Uterus (tissue), 4 donors: ENCODE measurements around the gene POLD1. TPM values are rescaled to one million over a fixed set of nuclear protein-coding genes. Genes with fewer than 3 reads are reported as not detected.

Source experiments
- DNase-seq, 2 donors: peaks; one replicate each; pipeline ENCODE4 v3.0.0-alpha.2; 2019 to 2020
- H3K27ac ChIP-seq, 2 donors: fragments of 200-600 bp; sonication (generic); 1 replicate in 1 of 2; 2 replicates in 1 of 2; pipeline ENCODE4 v1.5.1; 2016 to 2018
- H3K27me3 ChIP-seq, 2 donors: fragments of 200-600 bp; sonication (generic); one replicate each; pipeline ENCODE4 v1.5.1; 2018 to 2019; ENCODE audit warnings: control low read depth in 1 of 2
- H3K36me3 ChIP-seq, 2 donors: fragments of 200-600 bp; sonication (generic); one replicate each; pipeline ENCODE4 v1.5.1; 2019; ENCODE audit warnings: control low read depth in 1 of 2
- H3K4me1 ChIP-seq, 2 donors: fragments of 200-600 bp; sonication (generic); one replicate each; pipeline ENCODE4 v1.5.1; 2018 to 2019; ENCODE audit warnings: control low read depth in 1 of 2
- H3K4me3 ChIP-seq, 2 donors: fragments of 200-600 bp; sonication (generic); 1 replicate in 1 of 2; 2 replicates in 1 of 2; pipeline ENCODE4 v1.5.1; 2018 to 2019; ENCODE audit warnings: mild to moderate bottlenecking in 1 of 2
- H3K9me3 ChIP-seq, 2 donors: fragments of 200-600 bp; sonication (generic); one replicate each; pipeline ENCODE4 v1.5.1; 2019; ENCODE audit warnings: control low read depth in 1 of 2
- POLR2A ChIP-seq, 2 donors: fragments of 450-650 bp; IDR thresholded peaks; one replicate each; pipeline ENCODE4 v1.6.1; 2016; ENCODE audit warnings: antibody characterized with exemption in 2 of 2, mild to moderate bottlenecking in 1 of 2, moderate library complexity in 1 of 2
- intact Hi-C: fragments of 100-400 bp; cut with DNase I; formaldehyde crosslinking; loops from one replicate; pipeline ENCODE4 v1.15.1; 2023; ENCODE audit warnings: low total_unique reads
- total RNA-seq, 4 donors: library from RNA; depleted of rRNA in 3 of 4; stranded (reverse); fragments of >200 nt in 3 of 4; gene quantifications; one replicate each; pipeline versions ENCODE4 v1.1.0 to v1.2.4, GENCODE V29; 2014 to 2023
- TF ChIP-seq, protein P1 (sequence below), 4 experiments: fragments of 200-600 bp in 2 of 4; fragments of 450-650 bp in 2 of 4; sonication (generic) in 2 of 4; IDR thresholded peaks; one replicate each; pipeline ENCODE4 v1.5.1; 2016 to 2019; ENCODE audit warnings: antibody characterized with exemption in 4 of 4, mild to moderate bottlenecking in 2 of 4, moderate library complexity in 1 of 4
- donor health status: DM: yes; HTN: yes; CAD: no.

Gene POLD1
- total RNA-seq, 4 donors from 2014 or later: 10.6 to 47.9 (median 24.0) TPM

DNA sequence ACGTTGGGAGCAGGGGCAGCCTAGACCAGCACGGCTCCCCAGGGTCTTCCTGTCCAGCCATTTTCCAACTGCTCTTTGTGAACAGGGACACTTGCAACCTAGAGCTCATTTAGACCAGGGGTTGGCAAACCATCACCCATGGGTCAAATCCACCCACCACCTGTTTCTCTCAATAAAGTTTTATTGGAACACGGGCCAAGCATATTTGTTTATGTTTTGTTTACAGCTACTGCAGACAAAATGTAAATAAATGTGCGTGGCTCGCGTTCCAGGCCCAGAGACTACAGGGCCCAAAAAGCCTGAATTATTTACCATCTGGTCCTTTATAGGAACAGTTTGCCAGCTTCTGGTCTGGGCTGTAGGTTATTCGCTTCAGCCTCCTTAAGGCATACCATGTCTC, 78.8 kb downstream of the POLD1 start:
- H3K4me1 ChIP-seq: no peaks in the 10 kb centered on the region
- H3K4me3 ChIP-seq: no peak overlapping the region
- peaks cover 0 to 3% of the 10 kb centered on the region in 2 donors for H3K27me3 ChIP-seq
- DNase-seq: no peak
- no peak overlapping the region for H3K27ac ChIP-seq
- no peaks in the 10 kb centered on the region for H3K36me3 ChIP-seq
- TF ChIP-seq POLR2A (IDR thresholded peaks at IDR 0.05): no peak
- TF ChIP-seq, protein P1, sequence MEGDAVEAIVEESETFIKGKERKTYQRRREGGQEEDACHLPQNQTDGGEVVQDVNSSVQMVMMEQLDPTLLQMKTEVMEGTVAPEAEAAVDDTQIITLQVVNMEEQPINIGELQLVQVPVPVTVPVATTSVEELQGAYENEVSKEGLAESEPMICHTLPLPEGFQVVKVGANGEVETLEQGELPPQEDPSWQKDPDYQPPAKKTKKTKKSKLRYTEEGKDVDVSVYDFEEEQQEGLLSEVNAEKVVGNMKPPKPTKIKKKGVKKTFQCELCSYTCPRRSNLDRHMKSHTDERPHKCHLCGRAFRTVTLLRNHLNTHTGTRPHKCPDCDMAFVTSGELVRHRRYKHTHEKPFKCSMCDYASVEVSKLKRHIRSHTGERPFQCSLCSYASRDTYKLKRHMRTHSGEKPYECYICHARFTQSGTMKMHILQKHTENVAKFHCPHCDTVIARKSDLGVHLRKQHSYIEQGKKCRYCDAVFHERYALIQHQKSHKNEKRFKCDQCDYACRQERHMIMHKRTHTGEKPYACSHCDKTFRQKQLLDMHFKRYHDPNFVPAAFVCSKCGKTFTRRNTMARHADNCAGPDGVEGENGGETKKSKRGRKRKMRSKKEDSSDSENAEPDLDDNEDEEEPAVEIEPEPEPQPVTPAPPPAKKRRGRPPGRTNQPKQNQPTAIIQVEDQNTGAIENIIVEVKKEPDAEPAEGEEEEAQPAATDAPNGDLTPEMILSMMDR (IDR thresholded peaks at IDR 0.05): no peak
- intact Hi-C loops: no loop called here
- no peaks in the 10 kb centered on the region for H3K9me3 ChIP-seq

DNA sequence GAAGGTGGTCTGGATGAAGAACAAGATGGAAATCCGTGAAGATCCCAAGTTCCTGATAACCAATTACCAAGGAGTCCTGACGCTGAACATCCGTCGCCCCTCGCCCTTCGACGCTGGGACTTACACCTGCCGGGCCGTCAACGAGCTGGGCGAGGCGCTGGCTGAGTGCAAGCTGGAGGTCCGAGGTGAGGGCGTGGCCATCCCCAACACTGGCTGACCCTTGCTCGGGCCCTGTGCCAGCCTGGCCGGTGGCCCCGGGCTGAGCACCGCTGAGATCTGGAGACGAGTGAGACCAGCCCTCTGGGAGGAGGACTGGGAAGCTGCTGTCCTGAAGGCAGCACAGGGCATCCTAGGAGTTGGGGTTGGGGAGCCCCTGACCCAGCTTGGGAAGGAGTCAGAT, 80.2 kb downstream of the POLD1 start:
- no peak for DNase-seq
- Histone ChIP-seq H3K27ac (no peak overlapping the region), H3K4me1 (no peaks in the 10 kb centered on the region), H3K9me3 (no peaks in the 10 kb centered on the region), H3K4me3 (no peak overlapping the region), H3K27me3 (no peaks in the 10 kb centered on the region), H3K36me3 (no peaks in the 10 kb centered on the region)
- TF ChIP-seq, protein P1 (IDR thresholded peaks at IDR 0.05): no peak
- no peak for TF ChIP-seq POLR2A (IDR thresholded peaks at IDR 0.05)
- intact Hi-C loops: no loop called here

DNA sequence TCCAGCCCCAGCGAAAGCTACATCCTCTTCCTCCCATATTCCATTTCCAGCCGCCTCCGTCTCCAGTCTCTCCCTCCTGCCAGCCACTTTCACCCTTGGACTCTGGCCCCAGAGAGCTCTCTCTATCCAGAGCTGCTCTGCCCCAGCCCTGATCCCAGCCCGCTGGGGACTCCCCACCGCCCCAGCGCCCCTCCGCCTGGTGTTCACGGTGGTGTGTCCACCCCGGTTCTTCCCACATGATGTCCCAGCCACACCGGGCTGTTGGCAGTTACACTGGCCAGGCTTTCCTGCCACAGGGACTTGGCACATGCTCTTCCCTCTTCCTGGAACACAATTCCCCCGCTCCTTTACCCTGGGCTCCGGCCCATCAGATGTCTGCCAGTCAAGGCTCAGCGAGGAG, 80.9 kb downstream of the POLD1 start:
- Histone ChIP-seq H3K27me3 (no peaks in the 10 kb centered on the region), H3K4me1 (no peaks in the 10 kb centered on the region), H3K27ac (no peak overlapping the region), H3K36me3 (no peaks in the 10 kb centered on the region), H3K4me3 (no peak overlapping the region), H3K9me3 (no peaks in the 10 kb centered on the region)
- TF ChIP-seq POLR2A (IDR thresholded peaks at IDR 0.05): no peak
- TF ChIP-seq, protein P1 (IDR thresholded peaks at IDR 0.05): no peak
- no peak for DNase-seq
- intact Hi-C loops: no loop called here

DNA sequence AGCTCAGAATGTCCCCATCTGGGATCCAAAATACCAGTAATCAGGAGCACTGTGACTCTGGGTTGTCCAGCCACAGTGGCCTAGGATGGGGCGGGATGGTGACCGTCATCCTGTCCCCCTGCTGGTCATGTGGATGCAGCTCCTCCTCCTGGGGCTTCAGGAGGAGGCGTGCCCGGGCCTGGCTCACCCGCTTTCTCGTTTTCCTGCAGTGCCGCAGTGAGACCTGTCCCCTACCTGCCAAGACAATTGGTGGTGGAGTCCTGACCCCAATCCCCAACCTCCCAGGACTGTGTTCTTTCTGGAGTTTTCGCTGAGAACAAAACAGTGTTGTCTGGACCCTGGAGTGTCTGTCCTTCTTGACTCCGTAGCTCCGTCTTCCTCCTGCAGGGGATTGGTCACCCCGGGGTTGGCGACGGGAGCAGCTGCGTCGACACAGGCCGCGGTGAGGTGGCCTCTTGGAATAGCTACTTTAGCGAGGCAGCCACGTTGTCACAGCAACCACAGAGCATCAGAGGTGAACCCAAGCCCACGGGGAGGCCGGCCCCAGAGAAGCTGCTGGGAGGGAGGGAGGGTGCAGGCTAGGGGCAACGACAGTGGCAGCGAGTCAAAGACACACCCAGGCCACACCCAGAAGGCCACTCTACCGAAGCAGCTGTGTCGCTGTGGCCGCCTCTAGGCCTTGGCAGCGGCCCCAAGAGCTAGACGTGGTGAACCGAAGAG, 82.0 kb downstream of the POLD1 start:
- H3K4me3 ChIP-seq: no peak overlapping the region
- no peak overlapping the region for H3K27ac ChIP-seq
- no peaks in the 10 kb centered on the region for H3K27me3 ChIP-seq
- DNase-seq: no peak
- TF ChIP-seq, protein P1 (IDR thresholded peaks at IDR 0.05): no peak
- no peak for TF ChIP-seq POLR2A (IDR thresholded peaks at IDR 0.05)
- H3K4me1 ChIP-seq: no peaks in the 10 kb centered on the region
- no peaks in the 10 kb centered on the region for H3K36me3 ChIP-seq
- intact Hi-C loops: no loop called here
- no peaks in the 10 kb centered on the region for H3K9me3 ChIP-seq

DNA sequence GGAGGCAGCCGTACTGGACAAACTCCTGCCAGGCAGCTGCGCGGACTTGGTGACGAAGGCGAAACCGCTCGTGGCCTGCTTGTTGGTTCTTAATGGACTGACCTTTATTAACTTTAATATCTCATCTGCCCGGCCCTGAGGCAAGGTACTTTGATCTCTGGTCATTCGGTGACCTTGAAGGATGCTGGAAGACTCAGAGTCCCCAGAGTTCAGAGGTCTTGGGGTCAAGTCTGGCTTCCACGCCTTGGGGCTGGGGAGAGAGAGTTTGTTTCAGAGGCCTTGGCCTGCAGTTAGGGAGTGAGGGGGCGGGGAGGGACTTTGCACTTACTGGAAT, 82.5 kb downstream of the POLD1 start:
- H3K4me1 ChIP-seq: no peaks in the 10 kb centered on the region
- intact Hi-C loops: no loop called here
- no peaks in the 10 kb centered on the region for H3K27me3 ChIP-seq
- no peaks in the 10 kb centered on the region for H3K9me3 ChIP-seq
- H3K4me3 ChIP-seq: no peak overlapping the region
- H3K36me3 ChIP-seq: no peaks in the 10 kb centered on the region
- DNase-seq: no peak
- H3K27ac ChIP-seq: no peak overlapping the region
- TF ChIP-seq, protein P1 (IDR thresholded peaks at IDR 0.05): no peak
- no peak for TF ChIP-seq POLR2A (IDR thresholded peaks at IDR 0.05)
